Measurements from ENCODE around the gene CAMLG. TPM values are rescaled to one million over a fixed set of nuclear protein-coding genes. Genes with fewer than 3 reads are reported as not detected.

Gene CAMLG
- total RNA-seq, 2 donors from 2014 or later, result 23.3 to 25.6 TPM

DNA sequence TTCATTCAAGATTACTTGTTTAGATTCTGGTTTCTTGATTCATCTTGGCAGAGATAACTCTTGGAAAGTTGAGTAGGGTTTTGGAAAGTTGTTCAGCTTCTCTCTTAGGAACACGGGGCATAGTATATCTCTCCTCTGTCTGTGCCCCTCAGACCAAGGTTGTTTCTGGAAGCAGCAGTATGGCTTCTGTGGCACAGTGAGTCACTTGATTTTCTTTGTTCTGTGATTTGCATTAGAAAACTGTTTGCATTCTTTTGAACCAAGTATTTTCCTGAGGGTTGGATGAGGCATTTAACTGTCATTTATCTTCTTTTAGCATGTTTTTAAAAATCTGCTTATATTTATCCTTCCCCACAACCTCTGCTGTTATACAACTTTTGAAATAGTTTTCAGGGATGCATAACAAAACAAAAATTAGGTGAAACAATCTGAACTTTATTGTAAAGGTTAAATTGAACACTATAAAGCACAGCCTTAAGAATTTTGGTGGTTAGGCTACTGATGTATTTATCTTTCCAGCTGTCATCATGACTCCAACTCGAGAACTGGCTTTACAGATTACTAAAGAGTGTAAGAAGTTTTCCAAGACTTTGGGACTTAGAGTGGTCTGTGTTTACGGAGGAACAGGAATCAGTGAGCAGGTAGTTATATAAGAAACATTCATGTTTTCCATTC, 46.7 kb downstream of the CAMLG start:
- H3K36me3 ChIP-seq (ENCODE audit: control insufficient read depth, insufficient read depth, low read length), result peaks cover 91% of the 10 kb centered on the region
- no peak overlapping the region for H3K4me3 ChIP-seq (ENCODE audit: low read length)
- H3K9me3 ChIP-seq (ENCODE audit: control insufficient read depth, low read length), result no peaks in the 10 kb centered on the region
- no peaks in the 10 kb centered on the region for H3K27me3 ChIP-seq (ENCODE audit: control insufficient read depth, insufficient read depth, low read length, poor library complexity, severe bottlenecking)
- H3K9ac ChIP-seq (ENCODE audit: extremely low read depth, low read length, poor library complexity, severe bottlenecking), result no peak overlapping the region
- Mint-ChIP-seq H3K36me3 (ENCODE audit: low read depth) (peaks cover 83% of the 10 kb centered on the region), H3K27me3 (ENCODE audit: insufficient read depth) (no peaks in the 10 kb centered on the region), H3K9me3 (no peaks in the 10 kb centered on the region), H3K4me3 (no peak overlapping the region), H3K4me1 (no peaks in the 10 kb centered on the region), H3K27ac (peak overlapping the region; percentile 86)
- H3K27ac ChIP-seq (ENCODE audit: low read depth, low read length), result peak overlapping the region; percentile 8
- WGBS, 2 experiments (ENCODE audit: insufficient coverage in 1 of 2, insufficient read length in 1 of 2), result 83 to 93% methylated on average over 2 to 3 of the region's 3 CpGs
- no peaks in the 10 kb centered on the region for H3K4me1 ChIP-seq (ENCODE audit: control insufficient read depth, insufficient read depth, low read length)
- TF ChIP-seq, protein P1, sequence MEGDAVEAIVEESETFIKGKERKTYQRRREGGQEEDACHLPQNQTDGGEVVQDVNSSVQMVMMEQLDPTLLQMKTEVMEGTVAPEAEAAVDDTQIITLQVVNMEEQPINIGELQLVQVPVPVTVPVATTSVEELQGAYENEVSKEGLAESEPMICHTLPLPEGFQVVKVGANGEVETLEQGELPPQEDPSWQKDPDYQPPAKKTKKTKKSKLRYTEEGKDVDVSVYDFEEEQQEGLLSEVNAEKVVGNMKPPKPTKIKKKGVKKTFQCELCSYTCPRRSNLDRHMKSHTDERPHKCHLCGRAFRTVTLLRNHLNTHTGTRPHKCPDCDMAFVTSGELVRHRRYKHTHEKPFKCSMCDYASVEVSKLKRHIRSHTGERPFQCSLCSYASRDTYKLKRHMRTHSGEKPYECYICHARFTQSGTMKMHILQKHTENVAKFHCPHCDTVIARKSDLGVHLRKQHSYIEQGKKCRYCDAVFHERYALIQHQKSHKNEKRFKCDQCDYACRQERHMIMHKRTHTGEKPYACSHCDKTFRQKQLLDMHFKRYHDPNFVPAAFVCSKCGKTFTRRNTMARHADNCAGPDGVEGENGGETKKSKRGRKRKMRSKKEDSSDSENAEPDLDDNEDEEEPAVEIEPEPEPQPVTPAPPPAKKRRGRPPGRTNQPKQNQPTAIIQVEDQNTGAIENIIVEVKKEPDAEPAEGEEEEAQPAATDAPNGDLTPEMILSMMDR (conservative IDR thresholded peaks at IDR 0.05), result no peak
- no peak for DNase-seq

DNA sequence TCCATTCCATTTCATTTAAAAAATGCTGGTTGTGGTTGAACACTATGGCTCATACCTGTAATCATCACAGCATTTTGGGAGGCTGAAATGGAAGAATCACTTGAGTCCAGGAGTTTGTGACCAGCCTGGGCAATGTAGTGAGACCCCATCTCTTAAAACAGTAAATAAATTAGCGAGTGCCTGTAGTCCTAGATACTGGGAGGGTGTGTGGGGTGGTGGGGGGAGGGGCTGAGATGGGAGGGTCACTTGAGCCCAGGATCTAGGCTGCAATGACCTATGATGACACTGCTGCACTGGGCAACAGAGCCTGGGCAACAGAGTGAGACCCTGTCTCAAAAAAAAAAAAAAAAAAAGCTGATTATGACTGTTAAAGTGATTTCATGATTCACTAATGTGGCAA, 49.3 kb downstream of the CAMLG start:
- peaks cover 88% of the 10 kb centered on the region for H3K36me3 Mint-ChIP-seq (ENCODE audit: low read depth)
- Histone ChIP-seq H3K4me1 (ENCODE audit: control insufficient read depth, insufficient read depth, low read length) (no peaks in the 10 kb centered on the region), H3K9me3 (ENCODE audit: control insufficient read depth, low read length) (no peaks in the 10 kb centered on the region), H3K4me3 (ENCODE audit: low read length) (no peak overlapping the region), H3K9ac (ENCODE audit: extremely low read depth, low read length, poor library complexity, severe bottlenecking) (no peak overlapping the region), H3K27ac (ENCODE audit: low read depth, low read length) (no peak overlapping the region), H3K27me3 (ENCODE audit: control insufficient read depth, insufficient read depth, low read length, poor library complexity, severe bottlenecking) (no peaks in the 10 kb centered on the region), H3K36me3 (ENCODE audit: control insufficient read depth, insufficient read depth, low read length) (peaks cover 94% of the 10 kb centered on the region)
- no peak for DNase-seq
- no peak overlapping the region for H3K4me3 Mint-ChIP-seq
- H3K9me3 Mint-ChIP-seq, result no peaks in the 10 kb centered on the region
- WGBS, 2 experiments (ENCODE audit: insufficient coverage in 1 of 2, insufficient read length in 1 of 2), result 96 to 100% methylated on average over 1 of the region's 1 CpG
- H3K4me1 Mint-ChIP-seq, result no peaks in the 10 kb centered on the region
- TF ChIP-seq, protein P1 (conservative IDR thresholded peaks at IDR 0.05), result no peak
- H3K27me3 Mint-ChIP-seq (ENCODE audit: insufficient read depth), result no peaks in the 10 kb centered on the region
- no peak overlapping the region for H3K27ac Mint-ChIP-seq

DNA sequence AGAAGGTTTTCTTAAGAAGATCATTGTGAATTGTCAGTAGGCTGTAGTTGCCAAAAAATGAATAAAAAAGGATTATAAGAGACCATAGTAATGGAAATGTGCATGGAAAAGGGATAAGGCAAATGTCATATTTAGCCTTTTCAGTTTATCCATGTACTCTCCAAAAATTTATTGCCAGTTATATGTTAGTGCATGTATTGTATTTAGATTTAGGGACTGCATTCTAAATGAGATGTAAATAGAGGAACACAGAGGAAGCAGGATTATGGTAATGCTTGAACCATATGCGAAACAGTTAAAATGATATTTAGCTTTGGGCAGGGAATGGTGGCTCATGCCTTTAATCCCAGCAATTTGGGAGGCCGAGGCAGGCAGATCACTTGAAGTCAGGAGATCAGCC, 53.2 kb downstream of the CAMLG start:
- H3K27ac Mint-ChIP-seq, result no peak overlapping the region
- Histone ChIP-seq H3K36me3 (ENCODE audit: control insufficient read depth, insufficient read depth, low read length) (peaks cover 91% of the 10 kb centered on the region), H3K4me3 (ENCODE audit: low read length) (no peak overlapping the region), H3K9ac (ENCODE audit: extremely low read depth, low read length, poor library complexity, severe bottlenecking) (no peak overlapping the region), H3K27ac (ENCODE audit: low read depth, low read length) (no peak overlapping the region), H3K4me1 (ENCODE audit: control insufficient read depth, insufficient read depth, low read length) (no peaks in the 10 kb centered on the region), H3K27me3 (ENCODE audit: control insufficient read depth, insufficient read depth, low read length, poor library complexity, severe bottlenecking) (no peaks in the 10 kb centered on the region), H3K9me3 (ENCODE audit: control insufficient read depth, low read length) (no peaks in the 10 kb centered on the region)
- H3K36me3 Mint-ChIP-seq (ENCODE audit: low read depth), result peaks cover 89% of the 10 kb centered on the region
- H3K27me3 Mint-ChIP-seq (ENCODE audit: insufficient read depth), result no peaks in the 10 kb centered on the region
- no peak overlapping the region for H3K4me3 Mint-ChIP-seq
- WGBS, 2 experiments (ENCODE audit: insufficient coverage in 1 of 2, insufficient read length in 1 of 2), result 90 to 98% methylated on average over 2 of the region's 2 CpGs
- no peak for DNase-seq
- no peaks in the 10 kb centered on the region for H3K9me3 Mint-ChIP-seq
- no peaks in the 10 kb centered on the region for H3K4me1 Mint-ChIP-seq
- TF ChIP-seq, protein P1 (conservative IDR thresholded peaks at IDR 0.05), result no peak

Data from endodermal cell (in vitro differentiated cells).